PC-3 (cell line): ENCODE measurements around the gene VWA5A. TPM values are rescaled to one million over a fixed set of nuclear protein-coding genes. Genes with fewer than 3 reads are reported as not detected.
A peak's percentile ranks its signal among the peaks of the same experiment; 100 is the strongest.

Source experiments
- ATAC-seq: fragments of 200-7000 bp; cut with Tn5 transposase; 2 replicates; pipeline ENCODE4 v1.9.1; 2020; ENCODE audit warnings: mild to moderate bottlenecking, moderate library complexity
- BruUV-seq: library from RNA; stranded (reverse); fragments of 400-500 nt; replicated peaks from 2 replicates; lab custom pipeline; 2021; lab: Mats Ljungman, UMichigan
- CTCF ChIA-PET: fragments of 300-600 bp; sonication (Branson Sonifier 250); formaldehyde crosslinking; loops from one replicate; lab custom pipeline; 2022; ENCODE audit warnings: antibody characterized with exemption; lab: Charles Lee
- POLR2A ChIA-PET: fragments of 300-600 bp; sonication (Branson Sonifier 250); formaldehyde crosslinking; loops from one replicate; lab custom pipeline; 2022; ENCODE audit warnings: antibody characterized with exemption; ENCODE audit not compliant: unreplicated experiment; lab: Charles Lee
- DNase-seq: peaks from one replicate; pipeline ENCODE4 v3.0.0-alpha.2; 2015
- H2AFZ ChIP-seq: fragments of 300-600 bp; sonication (generic); 2 replicates; pipeline ENCODE4 v1.6.0; 2016; ENCODE audit warnings: antibody characterized with exemption, low read length
- H3F3A ChIP-seq: fragments of 300-600 bp; sonication (generic); one replicate; pipeline ENCODE4 v1.6.0; 2017; ENCODE audit warnings: antibody characterized with exemption, low read length, control low read depth, mild to moderate bottlenecking; ENCODE audit not compliant: unreplicated experiment
- H3K27ac ChIP-seq: fragments of 300-600 bp; sonication (generic); 2 replicates; pipeline ENCODE4 v1.5.1; 2016; ENCODE audit warnings: mild to moderate bottlenecking, low read length
- H3K27me3 ChIP-seq: fragments of 300-600 bp; sonication (generic); 2 replicates; pipeline ENCODE4 v1.6.1; 2016; ENCODE audit warnings: low read length, mixed read lengths
- H3K36me3 ChIP-seq: fragments of 300-600 bp; sonication (generic); 2 replicates; pipeline ENCODE4 v1.6.1; 2016; ENCODE audit warnings: low read depth, mixed run types, low read length, mixed read lengths
- H3K4me1 ChIP-seq: fragments of 300-600 bp; sonication (generic); 2 replicates; pipeline ENCODE4 v1.5.1; 2016; ENCODE audit warnings: low read length; ENCODE audit not compliant: insufficient read depth
- H3K4me2 ChIP-seq: fragments of 300-600 bp; sonication (generic); 2 replicates; pipeline ENCODE4 v1.6.0; 2016; ENCODE audit warnings: low read length
- H3K4me3 ChIP-seq: fragments of 300-600 bp; sonication (generic); 2 replicates; pipeline ENCODE4 v1.5.1; 2016; ENCODE audit warnings: mild to moderate bottlenecking, low read length, mixed read lengths
- H3K79me2 ChIP-seq: fragments of 300-600 bp; sonication (generic); 2 replicates; pipeline ENCODE4 v1.6.1; 2017; ENCODE audit warnings: low read length, mixed read lengths
- H3K9ac ChIP-seq: fragments of 300-600 bp; sonication (generic); 2 replicates; pipeline ENCODE4 v1.6.0; 2016; ENCODE audit warnings: mild to moderate bottlenecking, low read length
- H3K9me2 ChIP-seq: fragments of 300-600 bp; sonication (generic); replicated peaks from 2 replicates; pipeline ENCODE4 v1.6.1; 2016; ENCODE audit warnings: mixed run types, low read length, mixed read lengths
- H3K9me3 ChIP-seq: fragments of 300-600 bp; sonication (generic); 2 replicates; pipeline ENCODE4 v1.6.1; 2016; ENCODE audit warnings: low read length, mixed read lengths
- H4K20me1 ChIP-seq: fragments of 300-600 bp; sonication (generic); 2 replicates; pipeline ENCODE4 v1.6.1; 2016; ENCODE audit warnings: low read length, mixed read lengths
- EZH2 ChIP-seq: fragments of 300-600 bp; sonication (generic); IDR thresholded peaks from one replicate; pipeline ENCODE4 v1.6.1; 2017; ENCODE audit warnings: antibody characterized with exemption, mild to moderate bottlenecking, low read length; ENCODE audit not compliant: unreplicated experiment
- EZH2phosphoT487 ChIP-seq: fragments of 300-600 bp; sonication (generic); IDR thresholded peaks from 2 replicates; pipeline ENCODE4 v1.6.1; 2018; ENCODE audit warnings: mild to moderate bottlenecking, antibody characterized with exemption, low read length, borderline replicate concordance
- intact Hi-C: fragments of 100-400 bp; cut with micrococcal nuclease; formaldehyde crosslinking; loops from 2 replicates; pipeline ENCODE4 v1.9.0; 2023
- total RNA-seq: library from RNA; depleted of rRNA; stranded (reverse); fragments of >200 nt; gene quantifications from 2 replicates; pipeline ENCODE4 v1.2.3, GENCODE V29; 2014
- TF ChIP-seq, protein P1 (sequence below): fragments of 300-600 bp; sonication (generic); conservative IDR thresholded peaks from 2 replicates; pipeline ENCODE4 v1.5.1; 2017; ENCODE audit warnings: antibody characterized with exemption, low read depth, mild to moderate bottlenecking, low read length

The VWA5A gene
- total RNA-seq, 1 experiment from 2014 or later: not detected

DNA sequence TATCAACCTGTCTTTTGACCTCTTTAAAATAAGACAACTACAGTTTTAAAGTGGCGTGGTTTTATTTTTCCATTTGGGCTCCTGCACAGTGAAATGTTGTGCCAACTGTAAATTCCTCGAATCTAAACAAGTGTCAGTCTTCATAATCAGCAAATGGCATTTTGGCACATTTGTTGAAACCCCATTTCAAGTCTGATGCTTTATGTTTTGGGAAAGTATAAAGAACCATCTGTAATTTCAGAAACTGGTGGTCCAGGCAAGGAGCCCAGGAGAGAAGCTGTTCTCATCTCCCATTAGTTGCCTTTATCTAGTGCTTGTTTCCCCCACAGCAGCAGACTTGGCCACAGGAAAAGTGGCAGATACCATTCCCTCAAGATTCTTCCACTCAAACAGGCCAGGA, 32.7 kb downstream of the VWA5A start:
- TF ChIP-seq, protein P1, sequence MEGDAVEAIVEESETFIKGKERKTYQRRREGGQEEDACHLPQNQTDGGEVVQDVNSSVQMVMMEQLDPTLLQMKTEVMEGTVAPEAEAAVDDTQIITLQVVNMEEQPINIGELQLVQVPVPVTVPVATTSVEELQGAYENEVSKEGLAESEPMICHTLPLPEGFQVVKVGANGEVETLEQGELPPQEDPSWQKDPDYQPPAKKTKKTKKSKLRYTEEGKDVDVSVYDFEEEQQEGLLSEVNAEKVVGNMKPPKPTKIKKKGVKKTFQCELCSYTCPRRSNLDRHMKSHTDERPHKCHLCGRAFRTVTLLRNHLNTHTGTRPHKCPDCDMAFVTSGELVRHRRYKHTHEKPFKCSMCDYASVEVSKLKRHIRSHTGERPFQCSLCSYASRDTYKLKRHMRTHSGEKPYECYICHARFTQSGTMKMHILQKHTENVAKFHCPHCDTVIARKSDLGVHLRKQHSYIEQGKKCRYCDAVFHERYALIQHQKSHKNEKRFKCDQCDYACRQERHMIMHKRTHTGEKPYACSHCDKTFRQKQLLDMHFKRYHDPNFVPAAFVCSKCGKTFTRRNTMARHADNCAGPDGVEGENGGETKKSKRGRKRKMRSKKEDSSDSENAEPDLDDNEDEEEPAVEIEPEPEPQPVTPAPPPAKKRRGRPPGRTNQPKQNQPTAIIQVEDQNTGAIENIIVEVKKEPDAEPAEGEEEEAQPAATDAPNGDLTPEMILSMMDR: no peak
- no peak for TF ChIP-seq EZH2phosphoT487
- no peak for TF ChIP-seq EZH2
- H3K4me1 ChIP-seq: no peaks in the 10 kb centered on the region
- no peaks in the 10 kb centered on the region for H3K79me2 ChIP-seq
- no peak overlapping the region for H3K9ac ChIP-seq
- no peaks in the 10 kb centered on the region for H3K9me2 ChIP-seq
- no peak overlapping the region for H2AFZ ChIP-seq
- intact Hi-C loops: no loop called here
- H3K27me3 ChIP-seq: peaks cover 60% of the 10 kb centered on the region
- ATAC-seq (no peak), DNase-seq (no peak)
- H3F3A ChIP-seq: no peaks in the 10 kb centered on the region
- BruUV-seq: no TSS peak
- POLR2A ChIA-PET: no interaction called here
- H3K27ac ChIP-seq: no peak overlapping the region
- H3K36me3 ChIP-seq: no peaks in the 10 kb centered on the region
- no peak overlapping the region for H3K4me2 ChIP-seq
- H3K4me3 ChIP-seq: no peak overlapping the region
- H4K20me1 ChIP-seq: no peaks in the 10 kb centered on the region
- CTCF ChIA-PET: no interaction called here
- H3K9me3 ChIP-seq: no peaks in the 10 kb centered on the region

DNA sequence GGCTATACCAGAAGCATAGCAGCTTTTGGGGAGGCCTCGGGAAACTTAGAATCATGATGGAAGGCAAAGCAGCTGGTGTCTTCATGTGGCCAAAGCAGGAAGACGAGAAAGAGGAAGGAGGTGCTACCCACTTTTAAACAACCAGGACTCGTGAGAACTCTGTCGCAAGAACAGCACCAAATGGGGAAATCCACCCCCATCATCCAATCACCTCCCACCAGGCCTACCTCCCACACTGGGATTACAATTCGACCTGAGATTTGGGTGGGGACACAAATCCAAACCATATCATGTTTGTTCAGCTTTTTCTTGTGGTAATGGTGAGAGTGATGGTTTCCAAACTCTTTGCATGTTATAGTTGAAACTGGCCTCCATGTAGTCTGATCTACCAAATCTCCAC, 35.4 kb downstream of the VWA5A start:
- TF ChIP-seq EZH2 (no peak), EZH2phosphoT487 (no peak)
- TF ChIP-seq, protein P1: no peak
- Histone ChIP-seq H3K9me3 (no peaks in the 10 kb centered on the region), H3F3A (no peaks in the 10 kb centered on the region), H2AFZ (no peak overlapping the region), H3K9ac (no peak overlapping the region), H3K79me2 (no peaks in the 10 kb centered on the region), H3K36me3 (no peaks in the 10 kb centered on the region), H3K4me3 (no peak overlapping the region), H4K20me1 (no peaks in the 10 kb centered on the region), H3K27me3 (peaks cover 66% of the 10 kb centered on the region), H3K27ac (no peak overlapping the region), H3K4me1 (no peaks in the 10 kb centered on the region), H3K4me2 (no peak overlapping the region), H3K9me2 (no peaks in the 10 kb centered on the region)
- no TSS peak for BruUV-seq
- no peak for ATAC-seq
- no peak for DNase-seq
- intact Hi-C loops: no loop called here
- CTCF ChIA-PET: no interaction called here
- POLR2A ChIA-PET: no interaction called here

DNA sequence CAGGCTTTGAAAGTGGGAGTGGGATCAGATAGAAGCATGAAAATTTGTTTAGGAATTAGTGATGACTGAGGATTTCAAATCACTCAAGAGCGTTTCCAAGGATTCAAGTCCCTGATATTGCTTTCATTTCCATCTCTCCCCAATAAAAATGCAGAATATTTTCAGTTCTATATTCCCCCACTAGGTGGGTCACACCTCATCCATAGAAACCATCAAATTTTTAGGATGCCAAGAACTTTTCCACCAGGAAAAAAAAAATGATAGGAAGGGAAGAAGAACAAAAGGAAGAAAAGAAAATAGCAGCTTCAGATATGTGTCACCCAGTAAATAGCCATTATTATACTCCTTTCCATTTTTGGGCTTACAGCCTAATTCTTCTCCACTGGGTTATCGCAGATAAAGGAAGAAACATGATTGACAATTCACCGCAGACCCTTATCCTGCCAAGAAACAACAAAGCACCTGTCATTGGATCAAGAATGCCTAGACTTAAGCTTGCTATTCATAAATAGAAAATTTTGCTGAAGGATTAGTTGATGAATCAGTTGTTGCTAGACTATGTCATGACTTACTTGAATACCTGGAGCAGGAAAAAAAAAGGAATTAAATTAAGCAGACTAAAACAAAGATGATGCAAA, 37.6 kb downstream of the VWA5A start:
- Histone ChIP-seq H3F3A (no peaks in the 10 kb centered on the region), H3K9ac (no peak overlapping the region), H3K36me3 (no peaks in the 10 kb centered on the region), H3K79me2 (no peaks in the 10 kb centered on the region), H3K9me3 (no peaks in the 10 kb centered on the region), H3K27ac (no peak overlapping the region), H4K20me1 (no peaks in the 10 kb centered on the region), H3K4me3 (no peak overlapping the region), H3K27me3 (peaks cover 69% of the 10 kb centered on the region), H2AFZ (no peak overlapping the region), H3K4me1 (no peaks in the 10 kb centered on the region), H3K9me2 (no peaks in the 10 kb centered on the region), H3K4me2 (no peak overlapping the region)
- DNase-seq (no peak), ATAC-seq (no peak)
- TF ChIP-seq EZH2: no peak
- TF ChIP-seq, protein P1: peak; percentile 48; the same call in 1 of the 2 replicates
- ChIA-PET POLR2A (no interaction called here), CTCF (interaction anchor here (0.6 kb wide), 1 partner anchor 1041 kb away, joined by 3 read pairs; no protein-coding TSS in a partner anchor)
- no TSS peak for BruUV-seq
- intact Hi-C loops: no loop called here
